Fibroblast of mammary gland (primary cell): Measurements from ENCODE around the gene TBCD.

Source experiments
- DNase-seq: peaks from one replicate; pipeline ENCODE4 v3.0.0-alpha.2; 2010; ENCODE audit warnings: low read depth
- H3K4me3 ChIP-seq: 2 replicates; pipeline ENCODE4 v1.5.1; 2011; ENCODE audit warnings: low read depth, mild to moderate bottlenecking, low read length, moderate library complexity; ENCODE audit not compliant: control insufficient read depth
- TF ChIP-seq, protein P1 (sequence below): conservative IDR thresholded peaks from 2 replicates; pipeline ENCODE4 v1.5.1; 2011; ENCODE audit warnings: low read depth, low read length, inconsistent platforms; ENCODE audit not compliant: control insufficient read depth, insufficient read depth

The TBCD gene

DNA sequence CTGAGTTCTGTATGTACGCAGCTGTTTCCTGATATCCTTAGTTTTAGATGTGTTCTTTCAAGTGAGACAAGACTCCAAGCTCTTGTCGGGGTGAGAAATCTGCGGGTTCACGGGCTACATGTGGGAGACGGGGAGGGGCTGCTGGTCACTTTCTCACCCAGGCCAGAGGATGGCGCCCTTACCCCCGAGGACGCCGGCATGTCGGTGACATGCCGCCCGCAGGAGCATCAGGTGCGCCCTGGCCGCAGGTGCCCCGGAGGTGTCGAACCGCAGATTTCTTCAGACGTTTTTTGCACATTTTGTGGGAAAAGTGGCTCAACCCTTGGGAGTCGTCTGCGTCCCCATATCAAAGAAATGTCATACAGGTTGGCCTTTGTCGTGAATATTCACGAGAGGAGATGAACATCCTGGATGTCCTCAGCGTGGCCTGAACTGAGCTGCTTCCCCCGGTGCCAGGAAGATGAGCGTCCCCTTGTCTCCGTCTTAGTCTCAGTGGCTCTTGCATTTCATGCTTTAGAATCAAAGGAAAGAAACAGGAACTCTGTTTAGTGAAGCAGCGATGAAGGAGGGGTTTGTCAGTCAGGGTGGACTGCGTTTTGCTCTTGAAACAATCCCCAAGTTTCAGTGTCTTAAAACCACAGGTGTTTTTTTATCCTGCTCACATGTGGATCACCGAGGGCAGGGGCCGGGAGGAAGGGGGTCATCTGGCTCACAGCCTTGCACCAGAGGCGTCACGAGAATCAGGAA lies 163.3 kb downstream of the TBCD start:
- DNase-seq = no peak

DNA sequence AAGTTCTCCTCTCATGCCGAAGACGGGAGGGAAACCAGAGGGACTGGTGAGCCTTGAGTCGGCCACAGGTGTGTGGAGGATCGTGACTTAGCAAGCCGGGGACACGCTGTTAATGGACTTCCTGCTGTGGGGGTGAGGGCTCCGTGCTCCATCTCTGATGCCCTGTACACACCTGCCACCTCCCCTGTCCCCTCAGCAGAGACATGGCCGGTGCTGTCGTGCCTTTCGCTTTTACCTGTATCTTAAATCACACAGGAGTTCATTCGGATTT lies 163.8 kb downstream of the TBCD start:
- H3K4me3 ChIP-seq = no peak overlapping the region
- no peak for DNase-seq
- TF ChIP-seq, protein P1, sequence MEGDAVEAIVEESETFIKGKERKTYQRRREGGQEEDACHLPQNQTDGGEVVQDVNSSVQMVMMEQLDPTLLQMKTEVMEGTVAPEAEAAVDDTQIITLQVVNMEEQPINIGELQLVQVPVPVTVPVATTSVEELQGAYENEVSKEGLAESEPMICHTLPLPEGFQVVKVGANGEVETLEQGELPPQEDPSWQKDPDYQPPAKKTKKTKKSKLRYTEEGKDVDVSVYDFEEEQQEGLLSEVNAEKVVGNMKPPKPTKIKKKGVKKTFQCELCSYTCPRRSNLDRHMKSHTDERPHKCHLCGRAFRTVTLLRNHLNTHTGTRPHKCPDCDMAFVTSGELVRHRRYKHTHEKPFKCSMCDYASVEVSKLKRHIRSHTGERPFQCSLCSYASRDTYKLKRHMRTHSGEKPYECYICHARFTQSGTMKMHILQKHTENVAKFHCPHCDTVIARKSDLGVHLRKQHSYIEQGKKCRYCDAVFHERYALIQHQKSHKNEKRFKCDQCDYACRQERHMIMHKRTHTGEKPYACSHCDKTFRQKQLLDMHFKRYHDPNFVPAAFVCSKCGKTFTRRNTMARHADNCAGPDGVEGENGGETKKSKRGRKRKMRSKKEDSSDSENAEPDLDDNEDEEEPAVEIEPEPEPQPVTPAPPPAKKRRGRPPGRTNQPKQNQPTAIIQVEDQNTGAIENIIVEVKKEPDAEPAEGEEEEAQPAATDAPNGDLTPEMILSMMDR = no peak

More for the DNA sequence above, 163.3 kb downstream of the TBCD start:
- TF ChIP-seq, protein P1 = peak; percentile 9
- H3K4me3 ChIP-seq = no peak overlapping the region

DNA sequence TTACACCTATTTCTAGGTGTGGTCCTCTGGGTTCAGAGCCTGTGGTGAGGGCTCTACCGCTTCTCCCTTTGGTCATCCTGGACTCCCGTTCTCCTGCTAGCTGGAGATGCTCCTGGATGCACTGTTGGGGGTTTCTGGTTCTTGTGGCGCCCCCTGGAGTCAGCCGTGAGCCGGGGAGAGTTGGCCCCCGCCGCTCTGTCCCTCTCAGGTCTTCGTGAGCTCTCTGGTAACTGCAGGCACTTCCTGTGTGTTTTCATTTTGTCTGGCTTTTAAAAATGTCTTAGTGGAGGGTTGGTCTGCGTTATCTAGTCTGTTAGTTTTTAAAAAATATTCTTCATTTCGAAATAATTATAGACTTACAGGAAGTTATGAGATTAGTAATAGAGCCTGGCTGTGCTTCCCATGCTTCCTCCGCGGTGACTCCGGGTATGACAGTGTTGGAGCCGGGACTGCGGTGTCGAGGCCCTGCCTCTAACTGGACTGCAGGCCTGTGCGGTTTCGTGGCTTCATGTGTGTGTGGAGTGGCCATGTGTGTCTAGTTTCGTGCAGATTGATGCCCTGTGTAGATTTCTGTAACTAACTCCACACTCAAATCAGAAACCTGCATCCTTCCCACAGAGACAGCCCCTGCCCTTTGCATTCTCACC lies 166.0 kb downstream of the TBCD start:
- H3K4me3 ChIP-seq = no peak overlapping the region
- TF ChIP-seq, protein P1 = peak; percentile 32
- DNase-seq = no peak

DNA sequence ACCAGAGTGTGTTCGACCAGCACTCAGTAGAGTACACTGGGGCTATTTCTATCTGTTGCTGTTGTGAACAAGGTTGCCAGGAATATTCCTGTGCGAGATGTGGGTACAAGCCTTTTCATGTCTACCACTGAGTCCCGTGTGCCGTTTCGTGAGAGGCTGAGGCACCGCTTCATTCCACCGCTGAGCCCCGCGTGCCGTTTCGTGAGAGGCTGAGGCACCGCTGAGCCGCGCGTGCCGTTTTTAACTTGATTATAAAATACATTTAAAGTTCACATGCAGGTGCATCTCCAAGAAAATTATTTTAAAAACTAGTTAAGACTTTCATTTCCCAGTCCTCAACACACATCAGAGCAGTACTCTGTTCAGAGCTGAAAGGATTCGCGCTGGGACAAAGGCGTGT lies 166.6 kb downstream of the TBCD start:
- no peak overlapping the region for H3K4me3 ChIP-seq
- TF ChIP-seq, protein P1 = no peak
- DNase-seq = no peak

DNA sequence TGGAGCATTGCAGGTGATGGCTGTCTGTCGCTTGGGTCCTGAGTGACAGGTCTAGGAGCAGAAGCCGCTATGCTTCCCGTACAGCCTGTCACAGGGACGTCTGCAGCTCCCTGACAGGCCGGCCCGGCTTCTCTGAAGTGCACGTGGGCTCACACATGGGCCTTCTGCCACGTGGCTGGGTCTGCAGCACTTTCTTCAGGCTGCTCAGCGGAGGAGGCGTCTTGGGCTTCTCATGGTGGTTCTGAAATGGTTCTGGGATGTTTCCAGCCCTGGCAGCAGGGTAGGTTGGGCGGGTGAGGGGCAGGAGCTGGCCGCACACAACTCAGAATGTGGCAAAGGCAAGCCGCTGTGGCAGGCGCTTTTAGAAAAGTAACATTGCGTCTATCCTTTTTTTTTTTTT lies 168.3 kb downstream of the TBCD start:
- no peak overlapping the region for H3K4me3 ChIP-seq
- DNase-seq = no peak
- TF ChIP-seq, protein P1 = no peak

DNA sequence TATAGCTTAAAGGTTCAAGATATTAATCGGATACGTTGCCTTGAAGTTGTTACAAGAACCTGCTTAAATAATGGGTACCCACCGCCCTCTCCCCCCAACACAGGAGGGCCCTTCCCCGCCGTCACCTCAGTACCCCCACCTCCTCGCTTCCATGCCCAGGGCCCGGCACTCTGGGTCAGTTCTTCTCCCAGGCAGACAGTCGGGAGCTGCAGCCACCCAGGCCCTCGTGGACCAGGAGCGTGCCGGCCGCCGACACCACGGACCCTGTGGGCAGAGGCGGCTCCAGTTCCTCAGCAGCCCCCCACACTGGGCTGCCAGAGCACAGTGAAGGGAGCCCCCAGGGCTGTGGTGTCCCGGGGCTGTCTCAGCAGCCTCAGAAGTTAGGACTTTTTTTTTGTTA lies 168.8 kb downstream of the TBCD start:
- no peak for DNase-seq
- H3K4me3 ChIP-seq = no peak overlapping the region
- TF ChIP-seq, protein P1 = no peak
